ENCODE data around the gene SAE1.
A peak's percentile ranks its signal among the peaks of the same experiment; 100 is the strongest.

SAE1 gene

GRCh38 chr19:47106821-47107201 lies 23.8 kb upstream of the SAE1 start:
- no peak for DNase-seq (ENCODE audit: low read depth)

- no peak for DNase-seq (ENCODE audit: low read depth)
These were observed 23.3 kb upstream of the SAE1 start for GRCh38 chr19:47107202-47107952.

GRCh38 chr19:47107953-47108746 lies 22.5 kb upstream of the SAE1 start:
- DNase-seq (ENCODE audit: low read depth), result no peak

GRCh38 chr19:47109177-47109540 lies 21.5 kb upstream of the SAE1 start:
- DNase-seq (ENCODE audit: low read depth), result no peak

GRCh38 chr19:47109541-47110375 lies 20.9 kb upstream of the SAE1 start:
- DNase-seq (ENCODE audit: low read depth), result peak; percentile 55

GRCh38 chr19:47110521-47111005 lies 20.1 kb upstream of the SAE1 start:
- DNase-seq (ENCODE audit: low read depth), result peak; percentile 43

GRCh38 chr19:47111006-47111621 lies 19.5 kb upstream of the SAE1 start:
- DNase-seq (ENCODE audit: low read depth), result peak; percentile 35

GRCh38 chr19:47111682-47112165 lies 18.9 kb upstream of the SAE1 start:
- DNase-seq (ENCODE audit: low read depth), result no peak

- peak; percentile 81 for DNase-seq (ENCODE audit: low read depth)
These were observed 18.3 kb upstream of the SAE1 start for GRCh38 chr19:47112166-47112996.

- peak; percentile 99 for DNase-seq (ENCODE audit: low read depth)
These were observed 17.4 kb upstream of the SAE1 start, which contains the start of gene ZC3H4 for GRCh38 chr19:47112997-47113849. TSS of gene ZC3H4 (minus strand) at chr19:47113776. CDS start at chr19:47112584, 1,192 bp downstream.

GRCh38 chr19:47113850-47114651 lies 16.6 kb upstream of the SAE1 start:
- DNase-seq (ENCODE audit: low read depth), result no peak

GRCh38 chr19:47120470-47121067 lies 10.1 kb upstream of the SAE1 start:
- DNase-seq (ENCODE audit: low read depth), result no peak

GRCh38 chr19:47122359-47123335 lies 8.0 kb upstream of the SAE1 start:
- no peak for DNase-seq (ENCODE audit: low read depth)

GRCh38 chr19:47123406-47123805 lies 7.2 kb upstream of the SAE1 start:
- no peak for DNase-seq (ENCODE audit: low read depth)

- DNase-seq (ENCODE audit: low read depth), result no peak
These were observed 5.5 kb upstream of the SAE1 start for GRCh38 chr19:47124937-47125668.

GRCh38 chr19:47125669-47125938 lies 5.0 kb upstream of the SAE1 start:
- DNase-seq (ENCODE audit: low read depth), result no peak

GRCh38 chr19:47129579-47129978 lies 1.1 kb upstream of the SAE1 start:
- DNase-seq (ENCODE audit: low read depth), result no peak
